Endothelial cell of umbilical vein (primary cell): ENCODE data around the gene PLEKHO1. TPM values are rescaled to one million over a fixed set of nuclear protein-coding genes. Genes with fewer than 3 reads are reported as not detected.

ENCODE experiments used
- BruUV-seq: library from RNA; stranded (reverse); fragments of 400-500 nt; replicated peaks from 2 replicates; lab custom pipeline; 2021; lab: Mats Ljungman, UMichigan
- CTCF ChIA-PET: fragments of 300-600, 350-600 bp; sonication (Branson Sonifier 250); formaldehyde crosslinking; loops from one replicate; lab custom pipeline; 2021; ENCODE audit warnings: antibody characterized with exemption, inconsistent platforms; lab: Charles Lee
- POLR2A ChIA-PET: fragments of 300-600, 350-600 bp; sonication (Branson Sonifier 250); formaldehyde crosslinking; loops from one replicate; lab custom pipeline; 2021; ENCODE audit warnings: antibody characterized with exemption, inconsistent platforms; lab: Charles Lee
- DNase-seq: peaks from one replicate; pipeline ENCODE4 v3.0.0-alpha.2; 2011; ENCODE audit warnings: low read depth, low spot score
- FAIRE-seq: peaks from 2 replicates; lab custom pipeline; 2011; peaks lifted over from hg19 to GRCh38; lab: Jason Lieb, UNC
- H2AFZ ChIP-seq: 2 replicates; pipeline ENCODE4 v1.6.0; 2012; ENCODE audit warnings: low read depth, low read length, control low read depth, inconsistent platforms
- H3K27ac ChIP-seq: 2 replicates; pipeline ENCODE4 v1.5.1; 2011; ENCODE audit warnings: low read depth, mild to moderate bottlenecking, control low read depth, low read length, moderate library complexity; ENCODE audit not compliant: insufficient read depth
- H3K27me3 ChIP-seq, 2 experiments: 2 replicates each; pipeline versions ENCODE4 v1.6.0 to v1.6.1; 2011; ENCODE audit warnings: low read length in 2 of 2, mixed read lengths in 1 of 2; ENCODE audit not compliant: control insufficient read depth in 2 of 2, insufficient read depth in 2 of 2
- H3K36me3 ChIP-seq, 2 experiments: 2 replicates in 1 of 2; 3 replicates in 1 of 2; pipeline ENCODE4 v1.5.1; 2011; ENCODE audit warnings: low read length in 2 of 2, mild to moderate bottlenecking in 1 of 2, moderate library complexity in 1 of 2; ENCODE audit not compliant: control insufficient read depth in 2 of 2, insufficient read depth in 2 of 2; ENCODE audit errors: extremely low read depth in 1 of 2
- H3K4me1 ChIP-seq: 3 replicates; pipeline ENCODE4 v1.5.1; 2011; ENCODE audit warnings: mild to moderate bottlenecking, low read length; ENCODE audit not compliant: control insufficient read depth, insufficient read depth; ENCODE audit errors: extremely low read depth
- H3K4me2 ChIP-seq: 2 replicates; pipeline ENCODE4 v1.6.1; 2011; ENCODE audit warnings: low read length, control low read depth, mixed read lengths; ENCODE audit not compliant: insufficient read depth
- H3K4me3 ChIP-seq, 3 experiments: fragments of 200-600 bp in 1 of 3; sonication (generic), shearing (Covaris generic) in 1 of 3; replicated peaks in 1 of 3; 2 replicates each; pipeline ENCODE4 v1.5.1; 2011 to 2016; ENCODE audit warnings: control low read depth in 3 of 3, low read length in 3 of 3, mild to moderate bottlenecking in 2 of 3, inconsistent platforms in 1 of 3, low read depth in 1 of 3, moderate library complexity in 1 of 3; ENCODE audit not compliant: insufficient read depth in 1 of 3
- H3K79me2 ChIP-seq: 2 replicates; pipeline ENCODE4 v1.6.0; 2012; ENCODE audit warnings: low read length, inconsistent platforms; ENCODE audit not compliant: control insufficient read depth, insufficient read depth
- H3K9ac ChIP-seq: replicated peaks from 2 replicates; pipeline ENCODE3; 2011; ENCODE audit warnings: low read length, control low read depth; ENCODE audit not compliant: insufficient read depth; ENCODE audit errors: extremely low read depth
- H3K9me1 ChIP-seq: replicated peaks from 3 replicates; pipeline ENCODE4 v1.6.0; 2011; ENCODE audit warnings: mild to moderate bottlenecking, low read length; ENCODE audit not compliant: control insufficient read depth, insufficient read depth; ENCODE audit errors: extremely low read depth
- H3K9me3 ChIP-seq: replicated peaks from 2 replicates; pipeline ENCODE4 v1.5.1; 2012; ENCODE audit warnings: low read length, inconsistent platforms; ENCODE audit not compliant: control insufficient read depth, insufficient read depth
- H4K20me1 ChIP-seq: replicated peaks from 2 replicates; pipeline ENCODE3; 2011; ENCODE audit warnings: mild to moderate bottlenecking, low read length; ENCODE audit not compliant: control insufficient read depth, insufficient read depth; ENCODE audit errors: extremely low read depth
- CTCF ChIP-seq, 2 donors: IDR thresholded peaks; 1 replicate in 1 of 2; 2 replicates in 1 of 2; pipeline ENCODE4 v1.5.1; 2011; ENCODE audit warnings: low read length in 2 of 2, mild to moderate bottlenecking in 2 of 2, moderate library complexity in 2 of 2, control low read depth in 1 of 2, inconsistent platforms in 1 of 2, low read depth in 1 of 2; ENCODE audit not compliant: insufficient read depth in 1 of 2; ENCODE audit errors: extremely low read depth in 1 of 2
- EZH2 ChIP-seq: IDR thresholded peaks from 2 replicates; pipeline ENCODE4 v1.6.1; 2012; ENCODE audit warnings: borderline replicate concordance, low read depth, mild to moderate bottlenecking, moderate library complexity, low read length, inconsistent platforms; ENCODE audit not compliant: severe bottlenecking
- FOS ChIP-seq: IDR thresholded peaks from 2 replicates; pipeline ENCODE4 v1.6.1; 2011; ENCODE audit warnings: mild to moderate bottlenecking, low read length, moderate library complexity, borderline replicate concordance; ENCODE audit not compliant: insufficient read depth
- GATA2 ChIP-seq: IDR thresholded peaks from 2 replicates; pipeline ENCODE4 v1.7.0; 2011; ENCODE audit warnings: low read depth, mild to moderate bottlenecking, moderate library complexity, mixed read lengths, low read length; ENCODE audit not compliant: insufficient read length, insufficient read depth
- JUN ChIP-seq: IDR thresholded peaks from 2 replicates; pipeline ENCODE4 v1.6.1; 2011; ENCODE audit warnings: borderline replicate concordance, low read depth; ENCODE audit not compliant: insufficient read length, insufficient read depth
- MYC ChIP-seq: IDR thresholded peaks from one replicate; pipeline ENCODE4 v1.6.1; 2011; ENCODE audit warnings: mild to moderate bottlenecking, low read depth, low read length
- POLR2A ChIP-seq: IDR thresholded peaks from 2 replicates; pipeline ENCODE4 v1.6.1; 2012; ENCODE audit warnings: low read depth, mild to moderate bottlenecking, control low read depth, low read length
- POLR2AphosphoS5 ChIP-seq: IDR thresholded peaks from 2 replicates; pipeline ENCODE4 v1.6.1; 2012; ENCODE audit warnings: low read depth, mild to moderate bottlenecking, control low read depth, low read length, moderate library complexity; ENCODE audit not compliant: insufficient read depth
- dilution Hi-C: fragments of 300-500 bp; cut with MboI; formaldehyde crosslinking; loops from one replicate; pipeline ENCODE4 v1.15.0; 2019; ENCODE audit warnings: low sequenced_read_pairs; ENCODE audit not compliant: extremely low pct_ligation_motif_present
- intact Hi-C: fragments of 100-400 bp; cut with micrococcal nuclease; formaldehyde crosslinking; loops from one replicate; pipeline ENCODE4 v1.10.0; 2022
- polyA plus RNA-seq, 4 experiments: library from polyadenylated mRNA; depleted of rRNA in 3 of 4; stranded (reverse) in 3 of 4; unstranded in 1 of 4; fragments of >200 nt; gene quantifications; 2 replicates each; pipeline versions ENCODE4 v1.2.1 to v1.2.3, GENCODE V29; 2011 to 2012; ENCODE audit warnings: missing spikeins in 1 of 4
- total RNA-seq: library from RNA; stranded (reverse); gene quantifications from 2 replicates; pipeline ENCODE4 v1.2.3, GENCODE V29; 2021
- TF ChIP-seq, protein P1 (sequence below): IDR thresholded peaks from 2 replicates; pipeline ENCODE4 v1.6.1; 2011; ENCODE audit not compliant: insufficient read depth, insufficient read length

Gene PLEKHO1
- total and polyA plus RNA-seq, 2 donors (not counting 3 experiments of a cell fraction or from before 2014, with no cell fraction given) = 59.8 to 101 TPM

DNA sequence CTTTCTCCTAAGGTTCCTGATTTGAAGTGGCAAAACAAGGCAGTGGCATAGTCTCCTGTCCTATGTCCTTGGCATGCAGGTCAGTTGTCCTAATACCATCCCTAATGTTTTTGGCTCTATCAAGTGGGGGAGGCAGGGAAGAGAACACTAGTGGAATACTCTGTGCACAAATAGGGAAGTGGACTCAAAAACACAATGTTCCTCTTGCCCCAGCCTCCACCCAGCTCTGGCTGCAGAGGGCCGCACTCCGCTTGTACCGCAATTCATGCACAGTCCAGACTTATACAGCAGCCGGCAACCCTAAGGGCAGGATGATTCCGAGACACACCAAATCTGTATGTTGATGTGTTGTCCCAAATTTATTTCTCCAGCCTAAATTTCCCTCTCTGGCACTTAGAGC is 14.5 kb downstream of the PLEKHO1 start:
- H3K4me1 ChIP-seq = peaks cover 33% of the 10 kb centered on the region
- no peaks in the 10 kb centered on the region for H3K9me3 ChIP-seq
- no TSS peak for BruUV-seq
- no peaks in the 10 kb centered on the region for H3K27me3 ChIP-seq
- no peak overlapping the region for H3K27ac ChIP-seq
- H3K4me3 ChIP-seq = no peak overlapping the region
- TF ChIP-seq GATA2 = no peak
- TF ChIP-seq FOS = no peak
- TF ChIP-seq JUN = no peak
- no peak for TF ChIP-seq EZH2
- TF ChIP-seq, protein P1, sequence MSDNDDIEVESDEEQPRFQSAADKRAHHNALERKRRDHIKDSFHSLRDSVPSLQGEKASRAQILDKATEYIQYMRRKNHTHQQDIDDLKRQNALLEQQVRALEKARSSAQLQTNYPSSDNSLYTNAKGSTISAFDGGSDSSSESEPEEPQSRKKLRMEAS = no peak
- TF ChIP-seq MYC = no peak
- no peak for TF ChIP-seq CTCF (IDR thresholded peaks at IDR 0.05; ENCODE audit: extremely low read depth in 1 of 2, insufficient read depth in 1 of 2, low read depth in 1 of 2, low read length in 2 of 2)
- no peak for TF ChIP-seq POLR2A
- TF ChIP-seq POLR2AphosphoS5 = no peak
- CTCF ChIA-PET = interaction anchor here (1.9 to 4.1 kb wide), 5 partner anchors 13 to 96 kb away, joined by 8 to 110 read pairs (median 13); partner anchors contain the start of genes PLEKHO1 and VPS45
- DNase-seq (no peak), FAIRE-seq (no peak)
- intact Hi-C loops (no loop called here), dilution Hi-C loops (no loop called here)
- no peak overlapping the region for H2AFZ ChIP-seq
- H3K4me2 ChIP-seq = no peak overlapping the region
- no peaks in the 10 kb centered on the region for H3K9me1 ChIP-seq
- H4K20me1 ChIP-seq = no peaks in the 10 kb centered on the region
- H3K9ac ChIP-seq = no peak overlapping the region
- H3K79me2 ChIP-seq = peaks cover 2% of the 10 kb centered on the region
- POLR2A ChIA-PET = no interaction called here
- H3K36me3 ChIP-seq = peaks cover 3 to 4% of the 10 kb centered on the region in 2 experiments
